AG09309 (cell line): ENCODE measurements around the gene PPP2R5B.

Experiments
- DNase-seq: peaks from one replicate; pipeline ENCODE4 v3.0.0-alpha.2; 2010; ENCODE audit warnings: low read depth
- H3K4me3 ChIP-seq: 2 replicates; pipeline ENCODE4 v1.5.1; 2011; ENCODE audit warnings: mild to moderate bottlenecking, low read depth, low read length, moderate library complexity; ENCODE audit not compliant: control insufficient read depth
- TF ChIP-seq, protein P1 (sequence below): IDR thresholded peaks from 2 replicates; pipeline ENCODE4 v1.5.1; 2011; ENCODE audit warnings: mild to moderate bottlenecking, low read depth, low read length, inconsistent platforms; ENCODE audit not compliant: insufficient read depth, control insufficient read depth; ENCODE audit errors: missing control alignments

The PPP2R5B gene

DNA sequence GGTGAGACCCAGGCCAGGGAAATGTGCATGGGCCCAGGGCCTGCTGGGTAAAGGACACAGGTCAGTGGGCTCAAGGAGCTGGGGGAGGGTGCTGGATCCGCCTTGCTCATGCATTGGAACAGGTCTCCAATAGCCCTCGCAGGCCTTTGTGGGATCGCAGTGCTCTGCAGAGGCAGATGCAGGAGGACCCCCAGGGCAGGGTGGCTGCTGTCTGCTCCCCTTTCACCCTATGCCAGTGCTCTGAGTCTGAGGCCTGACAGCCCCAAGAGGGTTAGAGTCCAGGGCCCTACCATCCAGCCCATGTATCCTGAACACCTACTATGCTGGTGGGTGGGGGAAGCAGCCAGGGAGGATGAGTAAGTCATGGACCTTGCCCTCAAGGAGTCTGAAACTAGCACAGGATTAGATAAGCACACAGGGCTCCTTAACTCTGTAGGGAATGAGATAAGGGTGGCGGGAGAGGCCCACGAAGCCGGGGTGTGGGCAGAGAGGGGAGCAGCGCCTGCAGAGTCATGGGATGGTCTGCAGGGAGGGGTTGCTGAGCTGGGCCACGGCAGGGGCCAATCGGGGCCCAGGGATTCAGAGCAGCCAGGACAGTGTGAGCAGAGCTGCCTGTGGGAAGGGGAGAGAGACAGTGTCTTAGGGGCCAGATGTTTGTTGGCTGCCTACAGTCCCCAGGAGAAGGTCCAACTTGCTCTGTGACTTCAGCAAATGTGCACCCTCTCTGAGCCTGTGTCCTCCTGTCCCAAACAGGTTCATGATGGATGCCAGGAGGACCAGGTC lies 35.6 kb upstream of the PPP2R5B start:
- no peak overlapping the region for H3K4me3 ChIP-seq
- TF ChIP-seq, protein P1, sequence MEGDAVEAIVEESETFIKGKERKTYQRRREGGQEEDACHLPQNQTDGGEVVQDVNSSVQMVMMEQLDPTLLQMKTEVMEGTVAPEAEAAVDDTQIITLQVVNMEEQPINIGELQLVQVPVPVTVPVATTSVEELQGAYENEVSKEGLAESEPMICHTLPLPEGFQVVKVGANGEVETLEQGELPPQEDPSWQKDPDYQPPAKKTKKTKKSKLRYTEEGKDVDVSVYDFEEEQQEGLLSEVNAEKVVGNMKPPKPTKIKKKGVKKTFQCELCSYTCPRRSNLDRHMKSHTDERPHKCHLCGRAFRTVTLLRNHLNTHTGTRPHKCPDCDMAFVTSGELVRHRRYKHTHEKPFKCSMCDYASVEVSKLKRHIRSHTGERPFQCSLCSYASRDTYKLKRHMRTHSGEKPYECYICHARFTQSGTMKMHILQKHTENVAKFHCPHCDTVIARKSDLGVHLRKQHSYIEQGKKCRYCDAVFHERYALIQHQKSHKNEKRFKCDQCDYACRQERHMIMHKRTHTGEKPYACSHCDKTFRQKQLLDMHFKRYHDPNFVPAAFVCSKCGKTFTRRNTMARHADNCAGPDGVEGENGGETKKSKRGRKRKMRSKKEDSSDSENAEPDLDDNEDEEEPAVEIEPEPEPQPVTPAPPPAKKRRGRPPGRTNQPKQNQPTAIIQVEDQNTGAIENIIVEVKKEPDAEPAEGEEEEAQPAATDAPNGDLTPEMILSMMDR = no peak
- DNase-seq = no peak

GRCh38 chr11:64890522-64890939 lies 34.0 kb upstream of the PPP2R5B start:
- DNase-seq = no peak
- TF ChIP-seq, protein P1 = no peak

DNA sequence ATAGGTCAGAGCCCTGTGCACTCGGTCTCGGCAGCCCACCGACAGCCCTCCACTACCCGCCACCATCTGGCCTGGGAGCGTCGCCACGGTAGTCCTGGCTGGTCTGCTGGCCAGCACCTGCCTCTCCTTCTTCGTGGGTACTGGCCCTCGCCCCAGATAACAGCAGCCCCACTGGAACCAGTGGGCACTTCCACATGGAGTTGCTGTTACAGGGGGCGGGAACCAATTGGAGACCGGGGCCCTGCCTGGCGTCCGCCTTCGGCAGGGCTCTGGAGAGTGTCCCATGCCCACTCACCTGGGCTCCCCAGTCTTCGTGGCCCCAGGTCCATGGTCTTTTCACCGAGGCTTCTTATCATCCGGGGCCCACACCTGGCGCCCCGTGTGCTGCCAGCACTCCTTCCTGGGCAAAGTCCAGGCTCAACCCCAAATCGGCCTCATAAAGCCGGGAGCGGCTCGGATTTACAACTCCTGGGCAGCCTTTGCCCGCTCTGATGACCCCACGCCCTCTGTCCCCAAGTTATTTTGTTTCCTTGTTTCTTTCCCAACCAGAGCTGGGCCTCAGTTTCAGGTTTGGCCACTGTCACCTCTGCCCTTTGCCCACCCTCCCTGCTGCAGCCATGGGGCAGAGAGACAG lies 33.2 kb upstream of the PPP2R5B start:
- H3K4me3 ChIP-seq = no peak overlapping the region
- TF ChIP-seq, protein P1 = no peak
- no peak for DNase-seq

More at GRCh38 chr11:64890522-64890939, 34.0 kb upstream of the PPP2R5B start:
- H3K4me3 ChIP-seq = no peak overlapping the region

GRCh38 chr11:64891880-64892279 lies 32.6 kb upstream of the PPP2R5B start:
- no peak overlapping the region for H3K4me3 ChIP-seq
- TF ChIP-seq, protein P1 = no peak
- DNase-seq = no peak

DNA sequence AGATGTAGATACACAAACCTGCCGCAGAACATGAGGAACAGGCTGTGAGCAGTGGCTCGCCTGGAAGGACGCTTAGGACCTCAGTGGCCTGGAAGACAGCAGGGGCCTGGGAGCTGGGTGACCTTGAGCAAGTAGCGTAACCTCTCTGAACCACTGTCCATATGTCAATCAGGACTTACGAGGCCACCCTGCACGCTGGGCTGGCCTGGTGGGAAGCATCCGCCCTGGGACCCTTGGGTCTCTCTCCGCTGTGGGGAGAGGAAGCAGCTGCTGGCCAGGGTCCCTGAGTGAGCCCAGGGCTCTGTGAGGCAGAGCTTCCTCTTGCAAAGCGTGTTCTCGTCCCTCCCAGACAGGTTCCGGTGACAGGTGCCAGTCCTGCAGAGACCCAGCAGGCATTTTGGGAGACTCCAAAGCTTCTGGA lies 32.1 kb upstream of the PPP2R5B start:
- no peak for DNase-seq
- H3K4me3 ChIP-seq = no peak overlapping the region
- TF ChIP-seq, protein P1 = no peak

- TF ChIP-seq, protein P1 = no peak
- no peak overlapping the region for H3K4me3 ChIP-seq
- DNase-seq = no peak
Measured at GRCh38 chr11:64892838-64893193, 31.7 kb upstream of the PPP2R5B start.
